GM18907 (cell line): ENCODE data around the gene ARHGEF33.

ENCODE experiments used
- ATAC-seq: cut with Tn5 transposase; IDR thresholded peaks from one replicate; pipeline ENCODE4 v1.9.1; 2021; ENCODE audit warnings: mild to moderate bottlenecking, moderate library complexity; ENCODE audit not compliant: unreplicated experiment

The ARHGEF33 gene

DNA sequence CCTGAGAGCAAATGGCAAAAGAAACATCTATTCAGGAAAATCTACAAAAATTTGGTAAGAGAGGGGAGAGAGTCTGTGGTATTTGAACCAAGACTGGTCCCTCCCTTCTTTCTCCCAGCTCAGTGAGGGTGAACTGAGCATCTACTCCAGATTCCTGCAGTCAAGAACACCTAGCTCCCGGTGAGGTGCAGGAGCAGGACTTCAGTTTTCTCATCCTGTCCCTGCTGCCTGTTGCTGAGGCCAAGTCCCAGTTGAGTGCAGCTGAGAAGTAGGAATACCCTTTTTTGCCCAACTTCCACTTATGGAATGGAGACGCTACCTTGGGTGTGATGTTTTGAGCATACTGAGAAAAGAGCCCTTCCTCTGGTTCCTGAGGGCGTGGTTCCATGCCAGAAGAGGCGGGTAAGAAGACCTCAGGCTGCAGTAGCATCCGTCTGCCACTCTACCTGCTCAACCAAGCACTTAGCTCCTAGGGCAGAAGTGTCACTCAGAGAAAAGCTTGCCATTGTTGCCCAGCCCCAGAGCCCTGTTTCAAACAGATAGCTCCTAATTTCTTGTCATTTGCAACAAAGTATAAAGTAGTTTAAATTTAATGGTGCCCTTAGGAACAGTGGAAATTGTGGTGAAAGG lies 118.3 kb downstream of the ARHGEF33 start:
- no peak for ATAC-seq

DNA sequence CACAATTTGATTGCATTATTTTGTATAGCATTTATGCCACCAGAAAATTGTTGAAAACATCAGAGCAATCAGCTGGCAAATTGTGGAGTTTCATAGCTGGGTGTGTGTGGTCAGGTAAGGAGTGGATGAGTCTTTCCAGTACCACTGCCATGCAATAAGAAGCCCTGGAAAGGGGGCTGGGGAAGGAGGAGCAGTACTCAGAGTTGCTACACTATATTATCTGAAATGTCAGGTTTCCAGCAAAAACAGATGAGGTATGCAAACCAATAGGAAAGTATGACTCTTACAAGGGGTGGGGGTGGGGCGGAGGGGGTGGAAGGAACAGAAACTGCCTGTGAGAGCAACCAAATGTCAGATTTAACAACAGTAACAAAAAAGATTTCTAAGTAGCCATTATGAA lies 119.0 kb downstream of the ARHGEF33 start:
- ATAC-seq, result no peak

DNA sequence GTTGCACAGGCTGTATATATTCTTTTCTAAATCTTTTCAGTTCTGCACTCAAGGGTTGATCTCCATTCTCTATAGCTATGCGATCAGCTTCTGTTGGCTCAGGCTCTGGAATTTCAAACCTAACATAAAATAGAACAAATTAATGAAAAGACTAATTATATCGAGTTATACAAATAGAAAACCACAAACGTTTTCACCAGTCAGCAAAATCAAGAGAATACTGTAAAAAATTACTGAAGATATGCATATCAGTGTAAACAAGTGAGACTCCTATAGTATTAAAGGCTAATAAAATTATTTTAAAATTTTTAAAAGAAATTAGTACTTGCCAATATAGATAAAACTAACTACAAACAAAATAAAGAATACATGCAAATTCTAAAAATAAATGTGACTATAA lies 124.2 kb downstream of the ARHGEF33 start:
- no peak for ATAC-seq

DNA sequence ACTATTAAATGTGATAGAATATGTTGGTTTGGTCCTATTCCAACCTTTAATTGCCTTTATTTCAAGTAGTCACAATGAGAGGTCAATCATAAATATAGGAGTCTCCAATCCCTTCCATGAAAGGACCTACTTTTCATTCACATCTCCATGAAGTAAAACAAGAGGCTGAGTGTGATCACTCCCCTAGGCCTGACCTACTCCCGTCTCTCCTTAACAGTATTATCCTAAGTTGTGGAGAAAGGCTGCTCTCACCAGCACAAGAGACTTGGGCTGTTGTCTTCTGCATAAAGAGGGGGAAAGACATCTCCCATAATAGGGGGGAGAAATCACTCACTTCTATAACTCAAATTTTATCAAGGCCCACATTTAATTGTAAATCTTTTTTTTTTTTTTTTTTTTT lies 125.7 kb downstream of the ARHGEF33 start:
- no peak for ATAC-seq

DNA sequence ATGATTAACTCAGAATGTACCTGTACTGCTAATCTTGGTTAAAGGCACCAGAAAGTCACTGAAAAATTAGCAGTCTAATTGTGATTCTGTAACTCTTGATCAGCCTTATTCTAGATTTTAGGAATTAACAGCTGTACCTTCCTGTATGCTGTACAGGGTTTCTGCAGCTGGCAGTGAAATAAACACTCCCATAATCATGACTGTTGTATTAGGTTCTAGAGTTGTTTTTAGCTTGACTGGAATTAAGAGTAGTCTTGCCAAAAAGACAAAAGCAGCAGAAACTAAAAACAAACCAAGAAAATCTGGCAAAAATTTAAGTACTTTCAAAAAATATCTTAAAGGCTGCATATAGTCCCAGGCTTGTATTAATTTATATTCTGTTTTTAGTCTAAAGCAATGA lies 127.7 kb downstream of the ARHGEF33 start:
- no peak for ATAC-seq

DNA sequence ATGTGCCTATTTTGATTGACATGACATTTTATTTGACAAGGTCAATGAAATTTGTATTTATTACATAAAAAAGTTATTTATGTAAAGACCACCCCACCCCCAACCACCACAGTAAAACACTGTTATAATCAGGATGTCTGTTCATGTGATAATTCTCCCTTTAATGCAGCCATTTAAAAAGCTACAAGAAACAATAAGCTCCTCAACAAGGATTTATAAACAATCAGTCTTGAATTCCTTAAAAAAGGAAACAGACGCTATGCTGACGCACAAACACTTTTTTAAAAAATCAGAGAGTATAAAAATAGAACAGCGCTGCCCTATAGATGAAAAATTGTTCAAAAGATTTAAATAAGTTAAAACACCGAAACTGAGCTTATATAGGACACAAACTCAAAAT lies 129.0 kb downstream of the ARHGEF33 start:
- ATAC-seq, result no peak

DNA sequence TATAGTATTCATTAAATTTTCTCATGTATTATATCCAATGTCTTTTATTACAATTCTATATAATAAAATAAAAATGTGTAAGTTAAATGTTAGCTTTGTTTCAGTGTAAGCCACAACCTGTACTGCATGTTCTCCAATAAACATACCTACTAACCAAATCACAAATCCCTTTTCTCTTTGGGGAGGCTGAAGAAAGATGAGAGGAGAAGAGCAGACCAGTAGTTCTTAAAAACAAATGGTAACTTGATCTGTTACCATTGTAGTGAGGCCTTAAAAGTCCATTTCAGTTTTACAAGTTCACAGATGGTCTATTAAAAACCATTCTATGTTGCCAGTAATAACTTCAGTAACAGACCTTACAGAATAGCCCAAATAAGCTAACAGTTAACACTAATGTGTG lies 130.7 kb downstream of the ARHGEF33 start:
- ATAC-seq, result no peak

DNA sequence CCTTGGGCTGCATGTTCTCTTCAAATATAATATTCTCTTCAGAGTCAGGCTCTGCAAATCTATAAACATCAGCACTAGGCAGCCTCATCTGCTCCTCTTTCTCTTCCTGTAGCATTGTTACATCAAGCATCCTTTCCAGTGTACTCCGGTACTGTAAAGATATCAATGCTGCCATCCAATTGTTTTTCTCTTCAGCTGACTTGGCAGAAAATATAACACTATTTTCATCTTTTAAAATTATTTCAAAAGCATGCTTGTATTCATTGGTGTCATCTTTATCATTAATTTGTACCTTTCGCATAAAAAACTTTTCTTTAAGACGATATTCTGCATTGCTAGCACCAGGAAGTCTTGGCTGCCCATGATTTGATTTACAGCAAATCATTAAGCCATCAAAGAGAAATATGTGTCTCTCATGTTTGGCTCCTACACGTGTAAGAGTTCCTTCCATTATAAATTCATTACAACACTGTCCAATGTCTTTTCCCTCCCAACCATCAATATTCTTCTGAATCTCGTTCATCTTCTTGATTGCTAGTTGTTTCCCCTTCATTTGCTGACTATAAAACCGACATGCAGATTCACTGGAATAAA lies 133.1 kb downstream of the ARHGEF33 start:
- no peak for ATAC-seq

DNA sequence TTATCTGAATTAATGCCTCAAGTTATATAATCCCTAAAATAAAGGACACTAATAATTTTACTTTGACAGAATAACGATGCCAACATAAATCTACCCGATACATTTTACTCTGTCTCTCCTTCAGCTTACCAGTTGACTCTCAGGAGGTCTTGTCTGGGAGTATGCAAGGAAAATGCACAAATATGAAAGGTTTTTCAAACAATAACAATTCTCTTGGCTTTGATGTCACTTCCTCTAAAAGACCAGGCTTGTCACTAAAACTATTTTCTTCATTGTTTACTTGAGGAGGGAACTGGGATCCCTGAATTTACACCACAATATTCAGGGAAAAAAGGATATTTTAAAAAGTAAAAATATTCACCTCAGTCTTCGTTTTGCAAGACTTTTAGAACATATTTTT lies 134.0 kb downstream of the ARHGEF33 start:
- no peak for ATAC-seq

DNA sequence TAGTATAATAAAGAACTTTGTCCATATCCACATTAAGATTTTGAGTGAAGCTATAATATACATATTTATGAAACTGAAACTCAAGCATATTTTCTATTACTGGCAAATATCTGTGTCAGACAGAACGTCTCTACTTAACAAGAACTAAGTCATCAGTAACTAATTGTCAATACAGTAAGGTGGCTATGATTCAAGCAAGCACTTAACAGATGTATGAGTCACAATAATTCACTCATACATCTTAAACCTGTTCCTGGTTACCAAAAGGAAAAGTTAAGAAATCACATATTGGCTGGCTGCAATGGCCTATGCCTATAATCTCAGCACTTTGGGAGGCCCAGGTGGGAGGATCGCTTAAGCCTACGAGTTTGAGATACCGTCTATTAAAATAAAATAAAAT lies 135.2 kb downstream of the ARHGEF33 start:
- ATAC-seq, result no peak
